Smooth muscle cell (in vitro differentiated cells): ENCODE data around the gene ENC1. TPM values are rescaled to one million over a fixed set of nuclear protein-coding genes. Genes with fewer than 3 reads are reported as not detected.

Experiments used
- DNase-seq: peaks from one replicate; lab custom pipeline; 2025; ENCODE audit not compliant: unreplicated experiment; lab: John Stamatoyannopoulos, UW
- H2AFZ ChIP-seq: fragments of 200-600 bp; sonication (generic); 2 replicates; pipeline ENCODE4 v1.6.0; 2016; ENCODE audit warnings: antibody characterized with exemption, low read depth, mild to moderate bottlenecking
- H3F3A ChIP-seq: fragments of 200-600 bp; sonication (generic); 2 replicates; pipeline ENCODE4 v1.6.0; 2017; ENCODE audit warnings: antibody characterized with exemption, low read depth
- H3K27ac ChIP-seq: fragments of 200-600 bp; sonication (generic); 2 replicates; pipeline ENCODE4 v1.5.1; 2016; ENCODE audit warnings: low read depth, mild to moderate bottlenecking
- H3K27me3 ChIP-seq: fragments of 200-600 bp; sonication (generic); 2 replicates; pipeline ENCODE4 v1.6.1; 2016; ENCODE audit warnings: low read depth, mild to moderate bottlenecking
- H3K36me3 ChIP-seq: fragments of 200-600 bp; sonication (generic); 2 replicates; pipeline ENCODE4 v1.5.1; 2016; ENCODE audit warnings: low read depth
- H3K4me1 ChIP-seq: fragments of 200-600 bp; sonication (generic); 2 replicates; pipeline ENCODE4 v1.5.1; 2016; ENCODE audit warnings: low read depth
- H3K4me2 ChIP-seq: fragments of 200-600 bp; sonication (generic); 2 replicates; pipeline ENCODE4 v1.6.0; 2016; ENCODE audit warnings: mild to moderate bottlenecking
- H3K4me3 ChIP-seq: fragments of 200-600 bp; sonication (generic); 2 replicates; pipeline ENCODE4 v1.5.1; 2016; ENCODE audit warnings: mild to moderate bottlenecking
- H3K79me2 ChIP-seq: fragments of 200-600 bp; sonication (generic); 2 replicates; pipeline ENCODE4 v1.6.0; 2016; ENCODE audit warnings: low read depth, mild to moderate bottlenecking
- H3K9ac ChIP-seq: fragments of 200-600 bp; sonication (generic); 2 replicates; pipeline ENCODE4 v1.6.0; 2016; ENCODE audit warnings: low read depth
- H3K9me3 ChIP-seq: fragments of 200-600 bp; sonication (generic); replicated peaks from 2 replicates; pipeline ENCODE4 v1.5.1; 2016; ENCODE audit warnings: low read depth
- H4K20me1 ChIP-seq: fragments of 200-600 bp; sonication (generic); 2 replicates; pipeline ENCODE4 v1.6.0; 2016; ENCODE audit warnings: low read depth
- CTCF ChIP-seq: fragments of 200-600 bp; sonication (generic); IDR thresholded peaks from 2 replicates; pipeline ENCODE4 v1.5.1; 2017; ENCODE audit warnings: borderline replicate concordance, mild to moderate bottlenecking, antibody characterized with exemption; ENCODE audit not compliant: insufficient read depth, poor library complexity, severe bottlenecking
- WGBS: methylation state at CpG from one replicate; pipeline ENCODE4 v1.1.7; 2016; ENCODE audit warnings: low lambda C conversion rate; 5-methylcytosine and 5-hydroxymethylcytosine counted together
- polyA plus RNA-seq: library from polyadenylated mRNA; unstranded; fragments of >200 nt; fragmentation: Nextera tagmentation; extraction: Ambion mirVana; gene quantifications from 2 replicates; pipeline ENCODE4 v1.2.1, GENCODE V29; 2016
- total RNA-seq: library from RNA; depleted of rRNA; stranded (reverse); fragments of >200 nt; gene quantifications from 2 replicates; pipeline ENCODE4 v1.2.3, GENCODE V29; 2014

ENC1 gene
- total and polyA plus RNA-seq, 2 experiments from 2014 or later = 17.4 to 110 TPM

- Histone ChIP-seq H3K79me2 (peaks cover 5% of the 10 kb centered on the region), H3K9me3 (no peaks in the 10 kb centered on the region), H3F3A (peaks cover 39% of the 10 kb centered on the region), H3K4me2 (no peak overlapping the region), H3K4me1 (peaks cover 34% of the 10 kb centered on the region), H3K27me3 (no peaks in the 10 kb centered on the region), H3K4me3 (no peak overlapping the region), H3K9ac (no peak overlapping the region), H3K27ac (peak overlapping the region; percentile 43), H3K36me3 (no peaks in the 10 kb centered on the region), H2AFZ (no peak overlapping the region), H4K20me1 (peaks cover 11% of the 10 kb centered on the region)
- no peak for TF ChIP-seq CTCF
- 95% methylated on average over 5 of the region's 5 CpGs for WGBS
- no peak for DNase-seq
Observed at GRCh38 chr5:74623748-74624408, 16.6 kb downstream of the ENC1 start.

DNA sequence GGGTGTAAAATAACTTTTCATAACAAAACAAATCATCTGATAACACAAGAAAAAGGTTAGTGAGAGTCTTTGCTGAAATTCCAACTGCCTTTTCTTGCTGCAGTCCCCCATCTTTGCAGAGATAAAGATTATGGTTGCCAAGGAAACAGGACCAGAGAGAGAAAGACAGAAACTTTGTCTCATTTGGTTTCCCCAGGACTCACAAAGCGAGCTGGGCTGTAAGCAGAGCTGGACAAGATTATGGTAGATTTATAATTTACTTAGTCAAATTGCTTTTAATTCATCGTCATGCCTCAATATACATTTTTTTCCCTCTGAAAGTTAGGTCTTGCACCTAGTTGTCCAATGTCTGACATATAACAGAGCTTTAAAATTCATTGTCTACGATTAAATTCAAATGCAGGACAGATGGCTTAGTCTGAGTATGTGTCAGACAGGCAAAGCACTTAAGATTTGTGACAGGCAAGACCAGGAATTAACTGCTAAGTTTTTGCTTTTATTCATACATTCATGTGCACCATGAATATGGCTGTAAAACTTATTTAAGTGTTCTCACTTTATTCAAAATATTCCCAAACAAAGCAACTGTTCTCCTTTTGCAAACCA, 17.4 kb downstream of the ENC1 start:
- peaks cover under 1% of the 10 kb centered on the region for H3K79me2 ChIP-seq
- no peak overlapping the region for H3K4me3 ChIP-seq
- H3K9me3 ChIP-seq = no peaks in the 10 kb centered on the region
- no peak overlapping the region for H2AFZ ChIP-seq
- peaks cover 32% of the 10 kb centered on the region for H3F3A ChIP-seq
- DNase-seq = no peak
- WGBS = 34% methylated on average over 3 of the region's 3 CpGs
- no peaks in the 10 kb centered on the region for H3K27me3 ChIP-seq
- no peak for TF ChIP-seq CTCF
- peaks cover 27% of the 10 kb centered on the region for H3K4me1 ChIP-seq
- H3K4me2 ChIP-seq = peak overlapping the region; percentile 62
- no peaks in the 10 kb centered on the region for H3K36me3 ChIP-seq
- peaks cover 4% of the 10 kb centered on the region for H4K20me1 ChIP-seq
- H3K9ac ChIP-seq = no peak overlapping the region
- H3K27ac ChIP-seq = peak overlapping the region; percentile 43

DNA sequence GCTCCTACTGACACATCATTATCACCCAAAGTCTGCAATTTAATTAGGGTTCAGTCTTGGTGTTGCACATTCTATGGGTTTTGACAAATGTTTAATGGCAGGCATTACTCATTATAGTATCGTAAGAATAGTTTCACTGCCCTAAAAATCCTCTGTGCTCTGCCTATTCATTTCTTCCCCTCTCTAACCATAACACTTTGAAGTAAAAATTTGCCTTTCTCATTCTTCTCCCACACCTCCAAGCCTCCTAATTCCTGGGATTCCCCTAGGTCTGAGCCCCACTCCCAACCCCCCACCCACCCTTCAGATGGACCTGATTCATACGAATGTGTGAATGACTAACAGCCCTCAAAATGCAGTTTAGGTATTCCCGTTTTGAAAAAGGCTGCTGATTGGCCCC, 18.4 kb downstream of the ENC1 start:
- DNase-seq = no peak
- no peak overlapping the region for H2AFZ ChIP-seq
- 5% methylated on average over 3 of the region's 3 CpGs for WGBS
- no peaks in the 10 kb centered on the region for H3K9me3 ChIP-seq
- no peak overlapping the region for H3K9ac ChIP-seq
- H3K79me2 ChIP-seq = no peaks in the 10 kb centered on the region
- no peak for TF ChIP-seq CTCF
- H3K36me3 ChIP-seq = no peaks in the 10 kb centered on the region
- H4K20me1 ChIP-seq = no peaks in the 10 kb centered on the region
- H3K27me3 ChIP-seq = no peaks in the 10 kb centered on the region
- H3K4me2 ChIP-seq = peak overlapping the region; percentile 62
- H3K4me3 ChIP-seq = no peak overlapping the region
- H3K4me1 ChIP-seq = peaks cover 24% of the 10 kb centered on the region
- peaks cover 24% of the 10 kb centered on the region for H3F3A ChIP-seq
- H3K27ac ChIP-seq = peak overlapping the region; percentile 43
